B cell (primary cell): ENCODE measurements around the gene BUB3. TPM values are rescaled to one million over a fixed set of nuclear protein-coding genes. Genes with fewer than 3 reads are reported as not detected.

Source experiments
- ATAC-seq: fragments of 200-7000 bp; cut with Tn5 transposase; one replicate; pipeline ENCODE4 v1.10.0; 2021; ENCODE audit warnings: low read depth, mild to moderate bottlenecking, moderate number of reproducible peaks, moderate library complexity
- CTCF ChIA-PET: fragments of 350-600 bp; sonication (Branson Sonifier 250); formaldehyde crosslinking; loops from one replicate; lab custom pipeline; 2021; ENCODE audit warnings: antibody characterized with exemption, inconsistent platforms; lab: Charles Lee
- POLR2A ChIA-PET: fragments of 350-600 bp; sonication (Branson Sonifier 250); formaldehyde crosslinking; loops from one replicate; lab custom pipeline; 2021; ENCODE audit warnings: antibody characterized with exemption; lab: Charles Lee
- DNase-seq: peaks from one replicate; pipeline ENCODE4 v3.0.0; 2013
- H2AFZ ChIP-seq: 2 replicates; pipeline ENCODE4 v1.6.1; 2012; ENCODE audit warnings: mild to moderate bottlenecking, low read depth, low read length; ENCODE audit not compliant: insufficient read depth, poor library complexity, severe bottlenecking
- H3K27ac ChIP-seq, 2 donors: 1 replicate in 1 of 2; 2 replicates in 1 of 2; pipeline ENCODE4 v1.5.1; 2012 to 2013; ENCODE audit warnings: low read length in 2 of 2, mild to moderate bottlenecking in 2 of 2, moderate library complexity in 1 of 2
- H3K27me3 ChIP-seq, 4 experiments: fragments of 200-600 bp in 1 of 4; sonication (generic) in 1 of 4; replicated peaks in 1 of 4; 1 replicate in 2 of 4; 2 replicates in 2 of 4; pipeline versions ENCODE4 v1.6.1 to v1.7.0; 2013 to 2016; ENCODE audit warnings: low read length in 3 of 4, mild to moderate bottlenecking in 2 of 4, mixed read lengths in 1 of 4, moderate library complexity in 1 of 4; ENCODE audit not compliant: insufficient read depth in 4 of 4, control insufficient read depth in 3 of 4; ENCODE audit errors: control extremely low read depth in 1 of 4
- H3K36me3 ChIP-seq, 2 experiments: replicated peaks in 1 of 2; 1 replicate in 1 of 2; 2 replicates in 1 of 2; pipeline versions ENCODE4 v1.6.1 to v1.7.1; 2013; ENCODE audit warnings: low read length in 1 of 2; ENCODE audit not compliant: insufficient read depth in 2 of 2, control insufficient read depth in 1 of 2; ENCODE audit errors: control extremely low read depth in 1 of 2, extremely low read depth in 1 of 2
- H3K4me1 ChIP-seq, 2 donors: fragments of 200-600 bp in 1 of 2; sonication (generic) in 1 of 2; 1 replicate in 1 of 2; 2 replicates in 1 of 2; pipeline versions ENCODE4 v1.5.1 to v1.6.1; 2013 to 2017; ENCODE audit warnings: low read length in 2 of 2; ENCODE audit not compliant: control insufficient read depth in 2 of 2, insufficient read depth in 2 of 2
- H3K4me2 ChIP-seq: replicated peaks from 2 replicates; pipeline ENCODE3; 2012; ENCODE audit warnings: mild to moderate bottlenecking, low read depth, low read length; ENCODE audit not compliant: poor library complexity, severe bottlenecking
- H3K4me3 ChIP-seq, 5 experiments: fragments of 200-600 bp in 1 of 5; sonication (generic) in 1 of 5; 1 replicate in 3 of 5; 2 replicates in 2 of 5; pipeline versions ENCODE4 v1.5.1 to v1.7.0; 2011 to 2016; ENCODE audit warnings: low read length in 4 of 5, mild to moderate bottlenecking in 4 of 5, low read depth in 2 of 5, control low read depth in 1 of 5, moderate library complexity in 1 of 5; ENCODE audit not compliant: insufficient read depth in 1 of 5; ENCODE audit errors: control extremely low read depth in 1 of 5, extremely low read depth in 1 of 5
- H3K79me2 ChIP-seq: fragments of 200-600 bp; sonication (generic); one replicate; pipeline ENCODE4 v1.6.0; 2016; ENCODE audit warnings: low read length; ENCODE audit not compliant: control insufficient read depth, insufficient read depth
- H3K9ac ChIP-seq: fragments of 200-600 bp; sonication (generic); 2 replicates; pipeline ENCODE4 v1.6.1; 2017; ENCODE audit warnings: mild to moderate bottlenecking, low read length, moderate library complexity
- H3K9me3 ChIP-seq, 3 donors: one replicate each; pipeline versions ENCODE4 v1.6.1 to v1.7.1; 2013; ENCODE audit warnings: low read length in 2 of 3; ENCODE audit not compliant: control insufficient read depth in 2 of 3, insufficient read depth in 1 of 3; ENCODE audit errors: control extremely low read depth in 1 of 3
- H4K20me1 ChIP-seq: 2 replicates; pipeline ENCODE4 v1.6.0; 2012; ENCODE audit warnings: mild to moderate bottlenecking, low read length; ENCODE audit not compliant: insufficient read depth, control insufficient read depth, poor library complexity, severe bottlenecking
- H3K27ac Mint-ChIP-seq: one replicate; pipeline ENCODE4 v1.8.0; 2021; ENCODE audit warnings: mixed read lengths
- H3K27me3 Mint-ChIP-seq: one replicate; pipeline ENCODE4 v1.8.0; 2021; ENCODE audit warnings: mixed read lengths
- H3K4me1 Mint-ChIP-seq: one replicate; pipeline ENCODE4 v1.8.0; 2021; ENCODE audit warnings: mixed read lengths
- H3K4me3 Mint-ChIP-seq: one replicate; pipeline ENCODE4 v1.8.0; 2021; ENCODE audit warnings: mixed read lengths
- H3K9me3 Mint-ChIP-seq: one replicate; pipeline ENCODE4 v1.8.0; 2022; ENCODE audit warnings: mixed read lengths; ENCODE audit not compliant: insufficient read depth
- EZH2 ChIP-seq: IDR thresholded peaks from 2 replicates; pipeline ENCODE4 v1.6.1; 2012; ENCODE audit warnings: borderline replicate concordance, low read depth, mild to moderate bottlenecking, moderate library complexity, low read length; ENCODE audit not compliant: insufficient read depth, poor library complexity, severe bottlenecking
- WGBS: methylation state at CpG from one replicate; pipeline ENCODE4 v1.1.5; 2013; ENCODE audit warnings: missing lambda C conversion rate; ENCODE audit not compliant: insufficient coverage; 5-methylcytosine and 5-hydroxymethylcytosine counted together
- intact Hi-C: fragments of 100-400 bp; cut with micrococcal nuclease; formaldehyde crosslinking; loops from one replicate; pipeline ENCODE4 v1.10.0; 2022
- polyA plus RNA-seq: library from polyadenylated mRNA; depleted of rRNA; stranded (reverse); fragments of >200 nt; gene quantifications from 2 replicates; pipeline ENCODE4 v1.2.3, GENCODE V29; 2012
- total RNA-seq, 2 donors: library from RNA; stranded (reverse); fragments of 120-200 nt in 1 of 2; gene quantifications; 1 replicate in 1 of 2; 2 replicates in 1 of 2; pipeline versions ENCODE4 v1.2.3 to v1.2.4, GENCODE V29; 2013 to 2022
- TF ChIP-seq, protein P1 (sequence below): fragments of 200-600 bp; IDR thresholded peaks from one replicate; pipeline ENCODE4 v1.8.0; 2022; ENCODE audit warnings: antibody characterized with exemption, mild to moderate bottlenecking

The BUB3 gene
- total and polyA plus RNA-seq, 2 donors (not counting 1 experiment from before 2014, with no cell fraction given) = 112 to 113 TPM

DNA sequence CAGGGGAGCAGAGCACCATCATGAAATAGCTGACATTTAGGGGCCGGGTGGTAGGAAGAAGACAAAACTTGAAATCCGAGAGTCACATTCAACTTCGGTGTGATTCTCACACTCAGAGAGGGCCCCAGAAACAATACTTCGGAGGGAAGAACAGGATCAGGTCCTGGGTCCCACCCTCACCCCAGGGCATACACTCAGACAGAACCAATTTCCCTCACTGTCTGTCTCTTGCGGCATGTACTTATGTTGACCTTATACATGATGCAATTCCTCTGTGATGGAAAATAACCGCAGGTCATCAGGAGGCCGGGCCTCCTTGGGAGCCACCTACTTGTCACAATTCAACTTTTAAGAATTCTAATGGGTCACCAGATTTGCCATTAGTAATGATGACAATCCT, 44.7 kb upstream of the BUB3 start:
- ATAC-seq (no peak), DNase-seq (no peak)
- no peaks in the 10 kb centered on the region for H3K9me3 Mint-ChIP-seq
- no peaks in the 10 kb centered on the region for H3K4me1 ChIP-seq
- H3K4me2 ChIP-seq = no peak overlapping the region
- POLR2A ChIA-PET = no interaction called here
- H2AFZ ChIP-seq = no peak overlapping the region
- no peaks in the 10 kb centered on the region for H3K4me1 Mint-ChIP-seq
- no peak overlapping the region for H3K4me3 Mint-ChIP-seq
- peaks cover 41% of the 10 kb centered on the region for H3K27me3 Mint-ChIP-seq
- no peaks in the 10 kb centered on the region for H3K9me3 ChIP-seq
- no peak overlapping the region for H3K27ac ChIP-seq
- H3K27ac Mint-ChIP-seq = no peak overlapping the region
- H3K4me3 ChIP-seq = no peak overlapping the region
- intact Hi-C loops = no loop called here
- no peak overlapping the region for H3K9ac ChIP-seq
- peaks cover 0 to 11% (median 0%) of the 10 kb centered on the region in 4 experiments for H3K27me3 ChIP-seq
- no peak for TF ChIP-seq EZH2
- TF ChIP-seq, protein P1, sequence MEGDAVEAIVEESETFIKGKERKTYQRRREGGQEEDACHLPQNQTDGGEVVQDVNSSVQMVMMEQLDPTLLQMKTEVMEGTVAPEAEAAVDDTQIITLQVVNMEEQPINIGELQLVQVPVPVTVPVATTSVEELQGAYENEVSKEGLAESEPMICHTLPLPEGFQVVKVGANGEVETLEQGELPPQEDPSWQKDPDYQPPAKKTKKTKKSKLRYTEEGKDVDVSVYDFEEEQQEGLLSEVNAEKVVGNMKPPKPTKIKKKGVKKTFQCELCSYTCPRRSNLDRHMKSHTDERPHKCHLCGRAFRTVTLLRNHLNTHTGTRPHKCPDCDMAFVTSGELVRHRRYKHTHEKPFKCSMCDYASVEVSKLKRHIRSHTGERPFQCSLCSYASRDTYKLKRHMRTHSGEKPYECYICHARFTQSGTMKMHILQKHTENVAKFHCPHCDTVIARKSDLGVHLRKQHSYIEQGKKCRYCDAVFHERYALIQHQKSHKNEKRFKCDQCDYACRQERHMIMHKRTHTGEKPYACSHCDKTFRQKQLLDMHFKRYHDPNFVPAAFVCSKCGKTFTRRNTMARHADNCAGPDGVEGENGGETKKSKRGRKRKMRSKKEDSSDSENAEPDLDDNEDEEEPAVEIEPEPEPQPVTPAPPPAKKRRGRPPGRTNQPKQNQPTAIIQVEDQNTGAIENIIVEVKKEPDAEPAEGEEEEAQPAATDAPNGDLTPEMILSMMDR = no peak
- CTCF ChIA-PET = no interaction called here
- H4K20me1 ChIP-seq = no peaks in the 10 kb centered on the region
- no peaks in the 10 kb centered on the region for H3K79me2 ChIP-seq
- WGBS = 76% methylated on average over 7 of the region's 7 CpGs
- H3K36me3 ChIP-seq = no peaks in the 10 kb centered on the region

DNA sequence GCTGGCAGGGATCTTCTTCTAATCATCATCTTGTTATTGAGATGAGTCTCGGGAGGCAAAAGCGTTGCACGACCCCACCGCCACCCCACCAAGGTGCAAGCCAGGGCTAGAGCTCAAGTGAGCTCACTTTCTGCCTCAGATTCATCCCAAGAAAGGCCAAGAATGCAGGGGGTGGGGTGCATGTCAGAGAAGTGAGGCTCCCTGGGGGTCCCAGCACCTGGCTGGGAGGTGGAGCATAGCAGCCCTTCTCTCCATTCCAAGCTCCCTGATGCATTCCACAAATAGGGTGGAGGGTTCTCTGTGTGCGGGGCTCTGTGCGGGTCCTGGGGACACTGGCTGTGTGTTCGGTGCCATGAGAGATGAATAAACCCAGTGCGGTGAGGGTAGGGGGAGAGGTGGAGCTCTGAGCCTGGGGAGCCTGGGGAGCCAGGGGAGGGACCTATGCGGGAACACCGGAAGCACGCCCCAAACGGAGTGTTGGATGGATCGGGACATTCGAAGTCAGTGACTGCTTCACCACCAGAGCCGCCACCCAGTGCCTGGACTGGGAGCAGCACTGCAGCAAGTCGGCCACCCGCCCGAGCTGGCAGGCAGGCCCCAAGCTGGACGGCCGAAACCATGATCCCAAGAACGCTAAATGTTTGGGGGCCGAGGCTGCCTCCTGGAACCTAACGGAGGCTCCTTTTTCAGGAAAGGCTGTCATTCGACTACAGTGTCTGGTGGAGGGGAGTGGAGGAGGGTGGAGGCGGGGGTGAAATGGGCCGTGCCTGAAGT, 36.4 kb upstream of the BUB3 start:
- no peaks in the 10 kb centered on the region for H3K79me2 ChIP-seq
- H3K9me3 Mint-ChIP-seq = no peaks in the 10 kb centered on the region
- H3K27ac ChIP-seq = no peak overlapping the region
- no peaks in the 10 kb centered on the region for H3K4me1 Mint-ChIP-seq
- no peak overlapping the region for H3K4me3 Mint-ChIP-seq
- peaks cover 0 to 4% (median 0%) of the 10 kb centered on the region in 3 donors for H3K9me3 ChIP-seq
- H3K27ac Mint-ChIP-seq = no peak overlapping the region
- 15% methylated on average over 21 of the region's 26 CpGs for WGBS
- no peak for DNase-seq
- H3K4me2 ChIP-seq = no peak overlapping the region
- no peak overlapping the region for H3K4me3 ChIP-seq
- TF ChIP-seq, protein P1 = no peak
- TF ChIP-seq EZH2 = no peak
- intact Hi-C loops = no loop called here
- ChIA-PET CTCF (no interaction called here), POLR2A (no interaction called here)
- H2AFZ ChIP-seq = no peak overlapping the region
- no peak for ATAC-seq
- H3K4me1 ChIP-seq = no peaks in the 10 kb centered on the region
- peaks cover 51% of the 10 kb centered on the region for H3K27me3 Mint-ChIP-seq
- H3K36me3 ChIP-seq = no peaks in the 10 kb centered on the region
- H3K27me3 ChIP-seq = peaks cover 0 to 30% (median 17%) of the 10 kb centered on the region in 4 experiments
- no peaks in the 10 kb centered on the region for H4K20me1 ChIP-seq
- no peak overlapping the region for H3K9ac ChIP-seq
